ENCODE data around the gene FBXO47.

DNA sequence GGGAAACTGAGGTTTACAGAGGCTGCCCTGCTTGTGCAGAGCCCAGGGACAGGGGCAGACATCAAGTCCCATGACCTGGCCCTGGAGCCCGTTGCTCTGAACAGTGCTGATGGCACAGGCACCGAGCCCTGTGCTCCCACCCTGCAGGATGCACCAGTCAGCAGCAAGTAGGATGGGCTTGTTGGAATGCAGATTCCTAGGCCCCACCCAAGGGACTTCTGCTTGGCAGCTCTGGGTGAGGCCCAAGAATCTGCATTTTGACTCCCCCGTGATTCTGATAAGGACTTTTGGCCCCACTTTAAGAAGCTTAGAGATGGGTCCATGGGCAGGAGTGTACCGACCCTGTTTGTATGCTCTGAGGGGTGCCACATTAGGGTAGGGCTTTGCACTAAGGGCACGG lies 74.1 kb downstream of the FBXO47 start:
- TF ChIP-seq POLR2A (IDR thresholded peaks at IDR 0.05; ENCODE audit: low read depth, low read length), result no peak
- TF ChIP-seq POLR2AphosphoS5 (IDR thresholded peaks at IDR 0.05; ENCODE audit: low read depth, low read length), result no peak

Measured in GM12891 (cell line).